Stimulated activated CD8-positive, alpha-beta memory T cell treated with anti-CD3 and anti-CD28 coated beads, Interleukin-12 subunit alpha, Interleukin-12 subunit beta, amount 100 ng/mL, for 24 hours (primary cell): ENCODE measurements around the gene TNFRSF8.
"Not testable (repeated sequence)": the region's sequence is repeated elsewhere in the genome, so short reads cannot be mapped to it uniquely, and the experiment has no call there.

ENCODE experiments used
- DNase-seq: peaks from one replicate; pipeline ENCODE4 v3.0.0-alpha.2; 2020; ENCODE audit errors: extremely low read depth

Gene TNFRSF8

DNA sequence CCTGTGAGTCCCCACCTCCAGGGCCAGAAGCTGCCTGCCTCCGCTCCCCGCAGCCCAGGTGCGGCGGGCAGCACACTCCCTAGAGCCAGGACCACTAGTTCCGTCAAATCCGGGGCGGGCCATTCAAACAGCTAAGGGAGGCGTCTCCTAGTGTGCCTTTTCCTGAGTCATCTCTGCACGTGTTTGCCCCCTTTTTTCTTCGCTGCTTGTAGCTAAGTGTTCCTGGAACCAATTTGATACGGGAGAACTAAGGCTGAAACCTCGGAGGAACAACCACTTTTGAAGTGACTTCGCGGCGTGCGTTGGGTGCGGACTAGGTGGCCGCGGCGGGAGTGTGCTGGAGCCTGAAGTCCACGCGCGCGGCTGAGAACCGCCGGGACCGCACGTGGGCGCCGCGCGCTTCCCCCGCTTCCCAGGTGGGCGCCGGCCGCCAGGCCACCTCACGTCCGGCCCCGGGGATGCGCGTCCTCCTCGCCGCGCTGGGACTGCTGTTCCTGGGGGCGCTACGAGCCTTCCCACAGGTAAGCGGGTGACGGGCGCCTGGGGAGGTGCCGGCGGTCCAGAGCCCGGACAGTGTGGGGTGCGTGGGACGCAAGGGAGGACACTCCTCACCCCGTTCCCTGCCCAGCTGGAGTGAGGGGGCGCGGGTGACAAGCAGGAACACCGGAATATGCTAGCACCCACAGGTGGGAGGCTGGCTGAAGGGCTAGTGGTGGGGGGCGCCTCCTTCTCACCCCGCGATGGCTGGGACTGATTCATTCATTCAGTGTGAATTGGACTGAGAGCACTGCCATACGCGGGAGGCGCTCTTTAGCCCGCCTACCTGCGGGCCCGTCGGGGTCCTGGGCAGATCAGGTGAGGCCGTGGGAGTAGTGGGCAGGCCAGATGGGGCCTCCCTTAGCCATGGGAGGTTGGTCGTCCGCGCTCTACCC lies at the start of gene TNFRSF8:
TNFRSF8 (plus strand) TSS at position 163 of the 932 bp plus-strand sequence; CDS start at position 459, 296 bp downstream.
- no peak for DNase-seq

DNA sequence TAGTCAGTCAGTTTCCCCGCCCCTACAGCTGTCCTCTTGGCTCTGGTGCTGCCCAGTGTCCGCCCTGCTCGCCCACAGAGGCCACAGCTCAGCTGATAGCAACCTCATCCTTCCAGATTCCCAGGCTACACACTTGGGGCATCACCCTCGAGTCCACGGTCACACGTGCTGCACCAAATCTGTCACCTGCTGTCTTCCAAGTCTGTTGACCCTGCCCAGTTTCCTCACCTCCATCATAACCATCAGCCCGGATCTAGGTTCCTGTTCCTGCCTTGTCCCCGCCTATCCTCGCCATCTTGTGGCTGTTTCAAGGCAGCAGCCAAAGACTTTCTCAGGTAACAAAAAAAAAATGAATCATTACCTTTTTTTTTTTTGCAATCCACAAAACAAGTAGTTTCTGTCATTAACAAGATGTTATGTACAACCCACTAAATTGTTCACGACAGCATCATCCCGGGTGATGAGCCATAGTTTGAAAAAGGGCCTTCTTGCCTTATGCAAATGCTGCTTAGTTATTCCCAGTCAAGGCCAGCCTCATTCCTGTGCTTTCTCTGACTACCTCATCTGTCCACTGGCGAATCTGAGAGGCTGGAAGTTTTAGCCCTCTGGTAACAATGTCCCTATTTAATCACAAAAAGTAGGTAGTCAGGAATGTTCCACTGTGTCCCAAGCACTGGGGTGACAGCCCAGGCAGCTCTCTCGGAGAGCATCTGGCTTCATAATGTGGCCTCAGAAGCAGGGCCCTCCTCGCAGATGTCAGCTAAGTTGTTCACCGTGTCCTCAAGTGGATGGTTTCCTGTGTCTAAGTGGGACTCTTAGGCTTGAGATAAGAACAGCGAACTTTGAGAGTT lies 48.7 kb upstream of the TNFRSF8 start:
- DNase-seq, result no peak

DNA sequence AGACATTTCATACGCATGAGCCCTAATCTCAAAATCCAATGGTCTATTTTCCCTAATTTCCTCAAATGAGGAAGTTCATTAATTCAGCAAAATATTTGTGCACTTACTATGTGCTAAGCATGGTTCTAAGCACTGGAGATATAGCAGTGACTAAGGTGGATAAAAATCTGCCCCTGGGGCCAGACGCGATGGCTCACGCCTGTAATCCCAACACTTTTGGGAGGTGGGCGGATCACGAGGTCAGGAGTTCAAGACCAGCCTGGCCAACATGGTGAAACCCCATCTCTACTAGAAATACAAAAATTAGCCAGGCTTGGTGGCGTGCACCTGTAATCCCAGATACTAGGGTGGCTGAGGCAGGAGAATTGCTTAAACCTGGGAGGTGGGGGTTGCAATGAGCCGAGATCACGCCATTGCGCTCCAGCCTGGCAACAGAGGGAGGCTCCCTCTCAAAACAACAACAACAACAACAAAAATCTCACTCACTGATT lies 48.1 kb upstream of the TNFRSF8 start:
- DNase-seq, result no peak

DNA sequence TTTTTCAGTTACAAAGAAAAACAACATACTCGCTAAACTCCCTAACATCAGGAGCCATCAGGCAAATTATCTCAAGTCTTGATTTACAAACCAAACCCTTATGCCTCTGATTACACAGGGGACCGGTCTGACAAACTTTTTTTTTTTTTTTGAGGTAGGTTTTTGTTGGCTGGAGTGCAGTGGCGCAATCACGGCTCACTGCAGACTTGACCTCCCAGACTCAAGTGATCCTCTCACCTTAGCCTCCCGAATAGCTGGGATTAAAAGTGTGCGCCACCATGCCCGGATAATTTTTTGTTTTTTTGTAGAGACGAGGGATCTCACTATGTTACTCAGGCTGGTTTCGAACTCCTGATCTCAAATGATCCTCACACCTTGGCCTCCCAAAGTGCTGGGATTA lies 47.6 kb upstream of the TNFRSF8 start:
- DNase-seq, result no peak

DNA sequence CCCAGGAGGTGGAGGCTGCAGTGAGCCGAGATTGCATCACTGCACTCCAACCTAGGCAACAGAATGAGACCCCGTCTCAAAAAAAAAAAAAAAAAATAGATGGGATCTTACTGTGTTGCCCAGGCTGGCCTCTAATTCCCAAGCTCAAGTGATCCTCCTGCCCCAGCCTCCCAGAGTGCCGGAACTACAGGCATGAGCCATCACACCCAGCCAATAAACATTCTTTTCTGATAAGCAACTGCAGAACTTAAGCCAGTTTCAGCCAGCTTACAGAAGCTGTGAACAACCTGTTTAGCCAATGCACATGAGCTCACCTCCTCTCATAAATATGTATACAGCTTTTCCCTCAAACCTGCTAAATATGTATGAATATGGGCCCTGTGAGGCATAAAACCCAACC lies 46.9 kb upstream of the TNFRSF8 start:
- no peak for DNase-seq

DNA sequence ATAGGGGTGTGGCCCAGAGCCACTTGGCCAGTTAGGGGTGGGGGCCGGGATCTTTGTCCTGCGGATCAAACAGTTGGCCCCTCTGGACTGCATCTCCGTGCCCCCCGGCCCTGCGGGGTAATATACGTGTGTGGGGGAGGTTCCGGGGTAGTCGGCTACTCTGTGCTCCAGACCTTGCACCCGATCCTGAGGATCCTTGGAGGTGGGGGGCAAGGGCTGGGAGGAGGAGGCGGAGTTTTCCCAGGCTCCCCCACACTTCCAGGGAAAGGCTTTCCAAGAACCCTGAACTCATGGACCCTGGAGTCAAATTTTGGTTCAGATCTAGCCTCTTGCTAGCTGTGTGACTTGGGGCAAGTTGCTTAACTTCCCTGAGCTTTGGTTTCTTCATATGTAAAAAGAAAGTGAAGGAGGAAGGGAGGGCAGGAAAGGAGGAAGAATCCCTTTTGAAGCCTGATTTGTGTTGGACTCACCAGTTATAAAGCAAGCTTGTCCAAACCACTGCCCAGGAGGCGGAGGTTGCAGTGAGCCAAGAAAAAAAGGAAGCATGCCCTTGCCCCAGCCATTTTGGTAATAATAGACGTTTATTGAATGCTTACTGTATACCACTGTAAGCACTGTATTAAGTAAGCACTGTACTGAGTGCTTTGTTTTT lies 43.1 kb upstream of the TNFRSF8 start:
- DNase-seq, result no peak

DNA sequence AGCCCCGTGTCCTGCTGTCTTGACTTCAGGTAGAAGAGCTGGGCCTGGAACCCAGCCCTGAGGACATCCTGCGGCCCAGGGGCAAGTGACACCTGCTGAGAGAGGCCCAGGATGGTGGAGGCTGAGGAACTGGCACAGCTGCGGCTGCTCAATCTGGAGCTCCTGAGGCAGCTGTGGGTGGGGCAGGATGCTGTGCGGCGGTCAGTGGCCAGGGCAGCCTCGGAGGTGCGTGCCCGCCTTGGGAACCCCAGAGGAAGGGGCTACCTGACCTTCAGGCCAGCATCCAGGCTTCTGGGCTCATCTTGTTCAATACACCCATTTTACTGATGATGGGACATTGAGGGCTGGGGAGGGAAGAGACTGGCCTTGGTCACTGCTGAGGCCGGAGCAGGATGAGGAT lies 41.5 kb upstream of the TNFRSF8 start:
- no peak for DNase-seq

DNA sequence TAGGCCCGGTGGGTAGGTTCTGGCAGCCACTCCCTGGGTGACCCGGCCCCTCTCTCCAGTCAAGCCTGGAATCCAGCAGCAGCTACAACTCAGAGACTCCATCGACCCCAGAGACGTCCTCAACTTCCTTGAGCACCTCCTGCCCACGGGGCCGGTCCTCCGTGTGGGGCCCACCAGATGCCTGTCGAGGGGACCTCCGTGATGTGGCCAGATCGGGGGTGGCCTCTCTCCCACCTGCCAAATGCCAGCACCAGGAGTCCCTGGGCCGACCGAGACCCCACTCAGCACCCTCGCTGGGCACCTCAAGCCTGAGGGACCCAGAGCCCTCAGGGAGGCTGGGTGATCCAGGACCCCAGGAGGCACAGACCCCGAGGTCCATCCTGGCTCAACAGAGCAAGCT lies 41.1 kb upstream of the TNFRSF8 start:
- DNase-seq, result no peak

DNA sequence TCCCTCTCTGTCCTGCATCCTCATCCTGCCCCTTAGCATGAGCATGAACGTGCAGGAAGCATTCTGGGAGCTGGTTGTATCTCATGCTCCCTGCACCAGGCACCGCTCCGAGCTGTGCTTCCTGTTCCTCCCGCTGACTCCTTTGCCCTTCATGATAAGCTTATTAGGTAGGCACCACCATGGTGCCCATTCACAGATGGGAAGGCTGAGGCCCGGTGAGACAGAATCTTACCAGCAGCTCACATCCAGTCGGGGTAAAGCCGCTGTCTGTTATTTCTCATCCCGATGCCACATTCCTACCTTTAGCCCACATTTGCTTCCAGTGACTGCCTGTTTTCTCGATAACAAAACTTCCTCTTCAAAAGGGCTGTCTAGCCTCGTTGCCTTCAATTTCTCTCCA lies 36.5 kb upstream of the TNFRSF8 start:
- DNase-seq, result no peak

DNA sequence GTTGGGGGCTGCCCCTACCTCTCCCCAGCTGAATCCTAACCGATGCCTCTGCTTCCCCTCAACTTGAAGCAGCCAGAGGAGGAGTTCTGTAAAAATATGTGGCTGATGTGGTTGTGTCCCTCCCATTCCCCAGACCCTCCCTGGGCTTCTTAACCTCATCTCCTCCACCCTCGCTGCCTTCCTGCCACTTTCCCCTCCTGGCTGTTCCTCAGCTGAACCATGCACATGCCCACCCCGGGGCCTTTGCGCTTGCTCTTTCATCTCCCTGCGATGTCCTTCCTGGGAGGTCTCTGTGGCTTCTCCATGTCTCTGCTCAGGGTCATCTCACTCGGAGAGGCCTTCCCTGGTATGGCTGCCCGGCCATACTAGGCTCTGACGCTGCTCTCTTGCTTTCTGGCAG lies 34.9 kb upstream of the TNFRSF8 start:
- DNase-seq, result no peak

DNA sequence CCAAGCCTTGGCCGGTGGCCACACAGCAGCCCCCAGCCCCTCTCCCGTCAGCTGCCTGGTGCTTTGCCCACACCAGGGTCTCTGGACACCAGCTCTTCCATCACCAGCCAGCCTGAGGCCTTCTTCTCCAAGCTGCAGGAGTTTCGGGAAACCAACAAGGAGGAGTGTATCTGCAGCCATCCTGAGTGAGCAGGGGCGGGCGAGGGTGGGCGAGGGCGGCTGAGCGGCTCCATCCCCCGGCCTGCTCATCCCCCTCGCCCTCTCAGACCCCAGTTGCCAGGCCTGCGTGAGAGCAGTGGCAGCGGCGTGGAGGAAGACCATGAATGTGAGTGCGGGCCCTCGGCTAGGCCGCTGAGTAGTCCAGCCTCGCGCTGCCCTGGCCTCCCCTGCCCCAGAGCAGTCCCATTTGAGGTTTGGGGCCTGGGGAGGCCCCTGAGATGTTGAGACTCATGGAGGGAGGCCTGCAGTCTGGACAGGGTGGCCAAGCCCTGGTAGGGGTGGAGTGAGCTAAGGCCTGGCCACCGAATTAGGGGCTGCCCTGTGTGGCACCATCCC lies 34.1 kb upstream of the TNFRSF8 start:
- no peak for DNase-seq

DNA sequence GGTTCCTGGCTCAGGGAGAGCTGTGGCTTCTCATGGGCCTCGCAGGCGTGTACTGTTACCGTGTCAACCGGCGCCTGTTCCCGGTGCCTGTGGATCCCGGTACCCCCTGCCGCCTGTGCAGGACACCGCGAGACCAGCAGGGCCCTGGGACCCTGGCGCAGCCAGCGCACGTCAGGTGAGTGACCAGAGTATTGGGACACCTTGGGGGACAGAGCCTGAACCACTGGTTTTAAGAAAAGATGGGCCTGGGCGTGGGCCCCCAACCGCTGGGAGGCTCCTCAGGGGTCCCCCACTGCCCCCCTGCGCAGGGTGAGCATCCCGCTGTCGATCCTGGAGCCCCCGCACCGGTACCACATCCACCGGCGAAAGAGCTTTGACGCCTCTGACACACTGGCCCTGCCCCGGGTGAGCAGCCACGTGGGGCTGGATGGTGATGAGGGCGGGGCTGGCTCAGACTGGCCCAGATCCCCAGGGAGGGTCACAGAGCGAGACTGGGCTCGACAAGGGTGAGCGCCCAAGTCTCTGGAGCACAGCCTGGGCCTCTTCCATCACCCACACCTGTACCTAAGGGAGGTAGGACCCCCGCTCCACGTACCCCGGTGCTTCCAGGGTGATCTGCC lies 33.3 kb upstream of the TNFRSF8 start:
- DNase-seq, result no peak

DNA sequence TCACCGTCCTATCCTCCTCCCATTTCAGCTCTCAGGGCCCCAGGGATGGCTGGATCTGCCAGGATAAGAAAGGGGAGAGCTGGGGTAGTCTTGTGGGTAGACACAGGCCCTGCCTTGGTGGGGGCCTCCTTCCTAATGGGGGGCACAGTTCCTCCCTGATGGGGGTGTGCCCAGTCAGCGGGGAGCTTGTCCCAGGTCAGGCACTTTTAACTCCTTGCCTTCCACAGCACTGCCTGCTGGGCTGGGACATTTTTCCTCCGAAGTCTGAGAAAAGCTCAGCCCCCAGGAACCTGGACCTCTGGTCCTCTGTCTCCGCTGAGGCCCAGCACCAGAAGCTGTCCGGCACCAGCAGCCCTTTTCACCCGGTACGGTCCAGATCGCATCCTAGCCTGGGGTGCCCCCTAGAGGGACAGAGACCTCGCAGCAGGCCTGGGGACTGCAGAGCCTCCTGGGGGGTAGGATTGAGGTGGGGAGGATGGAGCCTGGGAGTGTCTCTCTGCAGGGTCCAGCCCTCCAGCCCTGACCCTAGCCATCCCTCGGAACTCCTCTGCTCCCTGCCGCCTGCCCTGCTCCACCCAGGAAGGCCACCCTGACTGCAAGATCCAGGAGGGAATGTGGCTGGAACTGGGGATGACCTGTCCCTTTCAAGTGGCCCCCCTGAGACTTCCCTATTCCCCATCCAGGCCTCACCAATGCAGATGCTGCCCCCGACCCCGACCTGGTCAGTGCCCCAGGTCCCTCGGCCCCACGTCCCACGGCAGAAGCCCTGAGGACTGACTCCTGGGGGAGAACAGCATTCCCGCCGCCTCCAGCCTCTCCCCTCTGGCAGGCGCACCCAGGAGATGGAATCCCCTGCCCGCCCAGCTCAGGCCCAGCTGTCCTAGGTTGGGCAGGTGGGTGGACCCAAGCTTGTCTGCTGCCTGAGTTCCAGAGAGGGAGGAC lies 31.8 kb upstream of the TNFRSF8 start:
- no peak for DNase-seq

DNA sequence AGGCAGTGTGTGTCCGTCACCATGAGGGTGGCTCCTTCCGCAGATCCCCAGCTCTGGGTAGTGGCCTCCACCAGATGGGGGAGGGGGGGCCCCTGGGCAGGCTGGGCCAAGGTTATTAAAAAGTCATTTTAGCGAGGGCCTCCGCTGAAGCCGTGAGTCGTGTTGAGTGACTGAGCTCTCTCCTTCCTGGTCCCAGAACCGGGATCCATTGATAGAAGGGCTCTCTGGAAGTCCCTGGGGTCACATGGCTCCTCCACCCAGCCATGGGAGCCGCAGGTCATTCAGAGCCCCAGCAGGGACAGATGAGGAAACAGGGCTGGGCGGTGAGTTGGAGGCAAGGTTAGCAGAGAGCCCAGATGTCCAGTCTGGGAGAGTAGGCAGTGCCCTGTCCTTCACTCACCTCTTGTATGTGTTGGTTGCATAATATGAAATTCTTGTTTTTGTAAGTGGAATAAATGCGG lies 30.9 kb upstream of the TNFRSF8 start:
- no peak for DNase-seq

DNA sequence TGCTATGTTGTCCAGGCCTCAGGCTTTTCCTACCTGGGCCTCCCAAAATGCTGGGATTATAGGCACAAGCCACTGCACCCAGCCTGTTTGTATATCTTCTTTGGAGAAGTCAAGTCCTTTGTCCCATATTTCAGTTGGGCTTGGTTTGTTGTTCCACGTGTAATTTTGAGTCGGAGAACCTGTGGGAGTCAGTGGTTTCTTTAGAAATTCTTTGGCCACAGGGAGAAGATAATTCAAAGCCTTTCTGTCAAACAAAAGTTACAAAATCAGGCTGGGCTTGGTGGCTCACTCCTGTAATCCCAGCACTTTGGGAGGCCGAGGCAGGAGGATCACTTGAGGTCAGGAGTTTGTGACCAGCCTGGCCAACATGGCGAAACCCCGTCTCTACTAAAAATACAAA lies 29.7 kb upstream of the TNFRSF8 start:
- not testable (repeated sequence) for DNase-seq

DNA sequence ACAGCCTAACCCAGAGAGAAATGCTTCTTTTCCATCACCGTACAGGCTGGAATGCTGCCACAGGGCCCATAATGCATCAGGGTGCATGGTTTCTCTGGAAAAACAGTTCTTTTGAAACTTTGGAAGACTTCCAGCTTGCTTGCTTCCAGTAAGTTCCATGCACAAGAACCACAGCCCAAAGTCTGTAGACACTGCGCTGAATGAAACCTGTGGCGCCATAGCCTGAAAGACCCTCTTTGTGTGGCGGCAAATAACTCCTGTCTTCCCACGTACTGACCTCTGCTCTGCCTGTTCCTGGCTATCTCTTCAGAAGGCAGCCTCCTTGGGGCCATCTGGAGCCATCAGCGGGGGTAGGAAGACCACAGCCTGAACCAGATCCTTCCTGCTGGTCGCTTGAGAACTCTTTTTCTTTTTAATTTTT lies 28.7 kb upstream of the TNFRSF8 start:
- DNase-seq, result no peak

DNA sequence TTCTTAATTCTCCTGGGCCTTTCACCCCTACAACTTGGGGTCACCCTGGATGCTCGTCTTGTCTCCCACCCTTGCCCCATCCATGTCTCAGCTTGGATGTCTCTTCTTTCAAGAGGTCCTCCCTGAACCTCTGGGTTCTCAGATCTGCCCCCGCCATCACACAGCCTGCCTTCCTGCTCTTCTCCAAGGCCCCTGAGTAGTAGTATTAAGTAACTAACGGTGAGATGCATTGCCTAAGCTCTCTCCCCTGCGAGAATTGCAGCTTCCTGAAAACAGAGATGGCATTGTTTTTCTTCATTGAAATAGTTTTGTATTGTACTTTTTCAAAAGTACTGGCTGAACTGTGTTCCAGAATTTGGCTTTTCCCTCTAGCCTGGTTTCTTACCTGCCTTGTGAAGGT lies 27.8 kb upstream of the TNFRSF8 start:
- DNase-seq, result no peak

DNA sequence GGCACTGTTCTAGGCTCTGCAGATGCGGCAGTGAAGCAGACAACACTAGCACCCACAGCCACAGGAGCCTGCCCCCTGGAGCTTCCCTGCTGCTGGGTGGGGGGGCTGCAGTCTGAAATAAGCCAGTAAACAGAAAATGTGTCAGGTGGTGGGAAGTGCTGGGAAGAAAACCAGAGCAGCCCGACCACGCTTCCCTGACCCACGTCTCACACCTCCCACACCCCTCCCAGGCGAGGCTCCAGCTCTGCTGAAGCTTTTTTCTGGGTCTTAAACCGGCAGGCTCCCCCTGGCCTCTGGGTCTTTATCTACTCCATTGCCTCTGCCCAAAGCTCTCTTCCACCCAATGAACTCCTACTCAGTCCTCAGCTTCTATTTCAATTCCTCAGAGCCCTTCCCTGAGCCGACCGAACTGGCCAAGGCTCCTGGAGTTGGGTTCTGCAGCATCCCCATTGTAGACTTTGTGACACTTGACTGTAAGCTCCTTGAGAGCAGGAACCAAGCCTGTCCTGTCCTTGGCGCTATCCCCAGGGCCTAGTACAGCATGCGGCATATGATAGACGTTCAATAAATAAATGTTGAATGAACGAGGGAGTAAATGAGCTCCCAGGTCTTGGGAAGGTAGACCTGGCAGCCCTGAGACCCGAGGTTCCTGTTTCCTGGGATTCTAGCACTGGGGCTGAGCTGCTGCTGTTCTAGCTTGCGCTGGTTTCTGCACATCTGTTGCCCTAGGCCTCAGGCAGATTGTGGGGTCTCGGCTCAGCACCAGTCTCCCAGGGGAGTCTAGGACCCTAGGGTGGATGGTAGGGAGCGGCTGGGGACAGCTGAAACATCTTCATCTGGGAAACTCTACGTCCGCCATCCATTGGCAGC lies 25.4 kb upstream of the TNFRSF8 start:
- no peak for DNase-seq
